Neural progenitor cell (in vitro differentiated cells): Measurements from ENCODE around the gene SGCG. TPM values are rescaled to one million over a fixed set of nuclear protein-coding genes. Genes with fewer than 3 reads are reported as not detected.

Experiments used
- DNase-seq: peaks from one replicate; pipeline ENCODE4 v3.0.0-alpha.2; 2016; ENCODE audit warnings: low spot score
- H2AFZ ChIP-seq: fragments of 200-600 bp; sonication (generic); replicated peaks from 2 replicates; pipeline ENCODE4 v1.6.1; 2016; ENCODE audit warnings: antibody characterized with exemption
- H3F3A ChIP-seq: fragments of 200-600 bp; sonication (generic); 2 replicates; pipeline ENCODE4 v1.6.1; 2016; ENCODE audit warnings: antibody characterized with exemption, low read depth
- H3K27ac ChIP-seq: fragments of 200-600 bp; sonication (generic); 2 replicates; pipeline ENCODE4 v1.5.1; 2016; ENCODE audit warnings: mild to moderate bottlenecking
- H3K27me3 ChIP-seq: fragments of 200-600 bp; sonication (generic); 2 replicates; pipeline ENCODE4 v1.6.1; 2016; ENCODE audit warnings: mild to moderate bottlenecking, moderate library complexity
- H3K36me3 ChIP-seq: fragments of 200-600 bp; sonication (generic); 2 replicates; pipeline ENCODE4 v1.5.1; 2016
- H3K4me1 ChIP-seq: fragments of 200-600 bp; sonication (generic); 2 replicates; pipeline ENCODE4 v1.6.1; 2016; ENCODE audit warnings: mixed run types
- H3K4me2 ChIP-seq: fragments of 200-600 bp; sonication (generic); 2 replicates; pipeline ENCODE4 v1.6.1; 2016
- H3K4me3 ChIP-seq: fragments of 200-600 bp; sonication (generic); 2 replicates; pipeline ENCODE4 v1.5.1; 2016
- H3K79me2 ChIP-seq: fragments of 200-600 bp; sonication (generic); 2 replicates; pipeline ENCODE4 v1.6.1; 2016; ENCODE audit warnings: low read depth
- H3K9ac ChIP-seq: fragments of 200-600 bp; sonication (generic); 2 replicates; pipeline ENCODE4 v1.6.1; 2016
- H3K9me3 ChIP-seq: fragments of 200-600 bp; sonication (generic); 2 replicates; pipeline ENCODE4 v1.5.1; 2016; ENCODE audit warnings: low read depth
- H4K20me1 ChIP-seq: fragments of 200-600 bp; sonication (generic); 2 replicates; pipeline ENCODE4 v1.6.1; 2016; ENCODE audit warnings: low read depth
- H3K27ac Mint-ChIP-seq: 3 replicates; pipeline ENCODE4 v1.8.0; 2021; ENCODE audit warnings: mixed read lengths
- H3K27me3 Mint-ChIP-seq: 2 replicates; pipeline ENCODE4 v1.8.0; 2022; ENCODE audit warnings: low read depth, mild to moderate bottlenecking, inconsistent platforms, moderate library complexity, mixed read lengths; ENCODE audit not compliant: insufficient read depth
- H3K36me3 Mint-ChIP-seq: 3 replicates; pipeline ENCODE4 v1.8.0; 2021; ENCODE audit warnings: mixed read lengths
- H3K4me1 Mint-ChIP-seq: 3 replicates; pipeline ENCODE4 v1.8.0; 2021; ENCODE audit warnings: mixed read lengths
- H3K4me3 Mint-ChIP-seq: 3 replicates; pipeline ENCODE4 v1.8.0; 2021; ENCODE audit warnings: mild to moderate bottlenecking, moderate library complexity, mixed read lengths
- H3K9me3 Mint-ChIP-seq: 3 replicates; pipeline ENCODE4 v1.8.0; 2020; ENCODE audit warnings: mixed read lengths
- EZH2 ChIP-seq: fragments of 200-600 bp; sonication (generic); IDR thresholded peaks from 2 replicates; pipeline ENCODE4 v1.6.1; 2017; ENCODE audit warnings: antibody characterized with exemption, mild to moderate bottlenecking, moderate library complexity
- EZH2phosphoT487 ChIP-seq: fragments of 200-600 bp; sonication (generic); IDR thresholded peaks from 2 replicates; pipeline ENCODE4 v1.6.1; 2017; ENCODE audit warnings: antibody characterized with exemption
- small RNA-seq: library from RNA; depleted of rRNA; stranded (forward); fragments of <200 nt; gene quantifications from one replicate; pipeline ENCODE3, GENCODE V24; 2015
- total RNA-seq: library from RNA; depleted of rRNA; stranded (reverse); fragments of >200 nt; gene quantifications from 2 replicates; pipeline ENCODE4 v1.2.3, GENCODE V29; 2015; ENCODE audit warnings: low replicate concordance
- TF ChIP-seq, protein P1 (sequence below): fragments of 200-600 bp; sonication (generic); IDR thresholded peaks from 2 replicates; pipeline ENCODE4 v1.5.1; 2017; ENCODE audit warnings: antibody characterized with exemption, mild to moderate bottlenecking

The SGCG gene
- total RNA-seq, 1 donor from 2014 or later: 0.19 TPM

GRCh38 chr13:23365652-23366051 lies 184.9 kb downstream of the SGCG start:
- no peaks in the 10 kb centered on the region for H3K27me3 Mint-ChIP-seq
- H3K9ac ChIP-seq: no peak overlapping the region
- H2AFZ ChIP-seq: no peak overlapping the region
- no peaks in the 10 kb centered on the region for H3K4me1 ChIP-seq
- H3K27ac Mint-ChIP-seq: no peak overlapping the region
- H3K79me2 ChIP-seq: peaks cover 5% of the 10 kb centered on the region
- H3K27me3 ChIP-seq: no peaks in the 10 kb centered on the region
- no peaks in the 10 kb centered on the region for H3F3A ChIP-seq
- no peak overlapping the region for H3K4me3 Mint-ChIP-seq
- no peaks in the 10 kb centered on the region for H3K4me1 Mint-ChIP-seq
- no peak for DNase-seq
- H4K20me1 ChIP-seq: no peaks in the 10 kb centered on the region
- H3K36me3 Mint-ChIP-seq: peaks cover 24% of the 10 kb centered on the region
- H3K27ac ChIP-seq: no peak overlapping the region
- no peak overlapping the region for H3K4me2 ChIP-seq
- TF ChIP-seq, protein P1, sequence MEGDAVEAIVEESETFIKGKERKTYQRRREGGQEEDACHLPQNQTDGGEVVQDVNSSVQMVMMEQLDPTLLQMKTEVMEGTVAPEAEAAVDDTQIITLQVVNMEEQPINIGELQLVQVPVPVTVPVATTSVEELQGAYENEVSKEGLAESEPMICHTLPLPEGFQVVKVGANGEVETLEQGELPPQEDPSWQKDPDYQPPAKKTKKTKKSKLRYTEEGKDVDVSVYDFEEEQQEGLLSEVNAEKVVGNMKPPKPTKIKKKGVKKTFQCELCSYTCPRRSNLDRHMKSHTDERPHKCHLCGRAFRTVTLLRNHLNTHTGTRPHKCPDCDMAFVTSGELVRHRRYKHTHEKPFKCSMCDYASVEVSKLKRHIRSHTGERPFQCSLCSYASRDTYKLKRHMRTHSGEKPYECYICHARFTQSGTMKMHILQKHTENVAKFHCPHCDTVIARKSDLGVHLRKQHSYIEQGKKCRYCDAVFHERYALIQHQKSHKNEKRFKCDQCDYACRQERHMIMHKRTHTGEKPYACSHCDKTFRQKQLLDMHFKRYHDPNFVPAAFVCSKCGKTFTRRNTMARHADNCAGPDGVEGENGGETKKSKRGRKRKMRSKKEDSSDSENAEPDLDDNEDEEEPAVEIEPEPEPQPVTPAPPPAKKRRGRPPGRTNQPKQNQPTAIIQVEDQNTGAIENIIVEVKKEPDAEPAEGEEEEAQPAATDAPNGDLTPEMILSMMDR: no peak
- no peak for TF ChIP-seq EZH2phosphoT487
- no peak for TF ChIP-seq EZH2
- no peak overlapping the region for H3K4me3 ChIP-seq
- H3K36me3 ChIP-seq: peaks cover 35% of the 10 kb centered on the region
- H3K9me3 Mint-ChIP-seq: no peaks in the 10 kb centered on the region
- H3K9me3 ChIP-seq: no peaks in the 10 kb centered on the region

- no peaks in the 10 kb centered on the region for H4K20me1 ChIP-seq
- H3K4me1 Mint-ChIP-seq: no peaks in the 10 kb centered on the region
- no peaks in the 10 kb centered on the region for H3F3A ChIP-seq
- peaks cover 45% of the 10 kb centered on the region for H3K36me3 ChIP-seq
- H2AFZ ChIP-seq: no peak overlapping the region
- no peak overlapping the region for H3K9ac ChIP-seq
- no peak overlapping the region for H3K27ac ChIP-seq
- no peaks in the 10 kb centered on the region for H3K27me3 Mint-ChIP-seq
- H3K36me3 Mint-ChIP-seq: peaks cover 35% of the 10 kb centered on the region
- no peak overlapping the region for H3K27ac Mint-ChIP-seq
- TF ChIP-seq EZH2: no peak
- TF ChIP-seq, protein P1: no peak
- no peak for TF ChIP-seq EZH2phosphoT487
- no peaks in the 10 kb centered on the region for H3K9me3 Mint-ChIP-seq
- no peak overlapping the region for H3K4me3 Mint-ChIP-seq
- H3K27me3 ChIP-seq: no peaks in the 10 kb centered on the region
- no peak overlapping the region for H3K4me3 ChIP-seq
- no peaks in the 10 kb centered on the region for H3K9me3 ChIP-seq
- DNase-seq: no peak
- H3K4me1 ChIP-seq: no peaks in the 10 kb centered on the region
- no peak overlapping the region for H3K4me2 ChIP-seq
- H3K79me2 ChIP-seq: peaks cover 27% of the 10 kb centered on the region
Observed at GRCh38 chr13:23367907-23368306, 187.1 kb downstream of the SGCG start.

GRCh38 chr13:23372264-23372906 lies 191.6 kb downstream of the SGCG start:
- Histone ChIP-seq H4K20me1 (peaks cover 11% of the 10 kb centered on the region), H3K9me3 (no peaks in the 10 kb centered on the region), H3K4me3 (no peak overlapping the region), H2AFZ (no peak overlapping the region), H3K4me2 (no peak overlapping the region), H3K79me2 (peaks cover 43% of the 10 kb centered on the region), H3F3A (peaks cover 7% of the 10 kb centered on the region), H3K9ac (no peak overlapping the region), H3K27ac (no peak overlapping the region), H3K36me3 (peaks cover 27% of the 10 kb centered on the region), H3K27me3 (no peaks in the 10 kb centered on the region), H3K4me1 (peaks cover 8% of the 10 kb centered on the region)
- peaks cover 1% of the 10 kb centered on the region for H3K9me3 Mint-ChIP-seq
- peaks cover 28% of the 10 kb centered on the region for H3K36me3 Mint-ChIP-seq
- TF ChIP-seq EZH2phosphoT487 (no peak), EZH2 (no peak)
- TF ChIP-seq, protein P1: no peak
- no peak overlapping the region for H3K27ac Mint-ChIP-seq
- H3K4me1 Mint-ChIP-seq: peaks cover 13% of the 10 kb centered on the region
- no peak for DNase-seq
- no peaks in the 10 kb centered on the region for H3K27me3 Mint-ChIP-seq
- H3K4me3 Mint-ChIP-seq: no peak overlapping the region

Small RNA genes lying within 50 kb of the gene (small RNA-seq; reads per million reads assigned to genes)
- gene RNU6-58P (not detected), gene RNY3P4 (not detected)
